GM18909 (cell line): ENCODE results near the gene UGDH.

ENCODE experiments used
- ATAC-seq: cut with Tn5 transposase; IDR thresholded peaks from one replicate; pipeline ENCODE4 v1.9.1; 2021; ENCODE audit warnings: mild to moderate bottlenecking; ENCODE audit not compliant: unreplicated experiment, poor library complexity

UGDH gene

DNA sequence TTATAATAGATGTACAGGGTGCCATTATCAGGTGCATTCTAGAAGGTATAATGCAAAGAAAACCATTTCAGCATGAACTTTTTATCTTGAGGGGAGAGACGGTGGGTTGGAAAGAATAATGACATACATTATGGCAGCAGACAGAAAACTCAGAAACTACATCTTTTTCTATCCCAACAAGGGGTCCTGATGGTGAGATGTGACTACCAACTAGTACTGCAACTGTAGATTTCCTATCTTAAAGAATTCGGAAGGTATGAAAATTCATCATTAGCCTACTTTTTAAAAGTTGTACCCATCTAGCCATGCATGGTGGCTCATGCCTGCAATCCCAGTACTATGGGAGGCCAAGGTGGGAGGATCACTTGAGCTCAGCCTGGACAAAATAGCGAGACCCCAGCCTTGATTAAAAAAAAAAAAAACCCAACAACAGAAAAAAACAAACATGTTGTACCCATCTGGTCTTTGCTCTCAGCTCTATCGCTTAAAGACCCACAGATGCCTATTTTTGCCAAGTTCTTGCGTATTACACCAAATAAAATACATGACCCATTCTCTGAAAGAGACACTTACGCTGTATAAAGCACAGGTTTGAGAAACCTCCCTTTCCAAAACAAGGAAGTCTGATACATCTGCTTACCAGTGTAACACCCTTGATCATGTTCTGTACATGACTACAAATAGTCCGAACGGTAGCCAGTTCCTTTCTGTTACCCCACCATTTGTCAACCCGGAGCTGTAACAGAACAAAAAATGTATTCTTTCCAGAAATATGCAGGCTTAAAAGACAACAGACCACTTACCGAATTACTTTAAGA lies 70.1 kb downstream of the UGDH start:
- no peak for ATAC-seq

DNA sequence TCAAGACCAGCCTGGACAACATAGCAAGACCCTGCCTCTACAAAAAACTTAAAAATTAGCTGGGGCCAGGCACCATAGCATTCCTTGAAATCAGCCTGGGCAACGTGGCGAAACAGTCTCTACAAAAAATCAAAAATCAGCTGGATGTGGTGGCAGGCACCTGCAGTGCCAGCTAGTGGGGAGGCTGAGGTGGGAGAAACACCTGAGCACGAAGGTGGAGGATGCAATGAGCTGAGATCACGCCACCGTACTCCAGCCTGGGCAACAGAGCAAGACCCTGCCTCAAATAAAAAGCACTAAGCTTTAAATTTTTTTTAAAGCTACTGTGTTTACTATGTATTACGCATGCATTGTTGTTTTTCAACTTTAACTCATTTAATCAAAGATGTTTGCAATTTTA lies 71.8 kb downstream of the UGDH start:
- no peak for ATAC-seq

DNA sequence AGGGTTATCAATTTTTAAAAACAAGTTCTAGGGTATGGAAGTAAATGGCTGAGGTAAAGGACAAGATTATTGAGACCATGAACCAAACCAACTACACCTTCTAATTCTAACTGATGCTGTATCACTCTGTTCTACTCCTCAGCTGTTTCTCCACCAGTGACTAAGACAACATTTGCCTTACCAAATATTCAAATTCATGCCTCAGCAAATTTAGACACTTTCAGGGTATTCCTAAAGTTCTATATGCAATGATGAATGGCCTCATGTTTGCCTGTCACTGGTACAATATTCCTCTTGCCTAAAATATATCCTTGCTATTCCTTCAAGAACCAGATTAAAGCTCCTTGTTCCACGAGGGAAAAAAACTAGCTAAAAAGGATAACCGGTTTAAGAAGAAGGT lies 73.5 kb downstream of the UGDH start:
- ATAC-seq: no peak

DNA sequence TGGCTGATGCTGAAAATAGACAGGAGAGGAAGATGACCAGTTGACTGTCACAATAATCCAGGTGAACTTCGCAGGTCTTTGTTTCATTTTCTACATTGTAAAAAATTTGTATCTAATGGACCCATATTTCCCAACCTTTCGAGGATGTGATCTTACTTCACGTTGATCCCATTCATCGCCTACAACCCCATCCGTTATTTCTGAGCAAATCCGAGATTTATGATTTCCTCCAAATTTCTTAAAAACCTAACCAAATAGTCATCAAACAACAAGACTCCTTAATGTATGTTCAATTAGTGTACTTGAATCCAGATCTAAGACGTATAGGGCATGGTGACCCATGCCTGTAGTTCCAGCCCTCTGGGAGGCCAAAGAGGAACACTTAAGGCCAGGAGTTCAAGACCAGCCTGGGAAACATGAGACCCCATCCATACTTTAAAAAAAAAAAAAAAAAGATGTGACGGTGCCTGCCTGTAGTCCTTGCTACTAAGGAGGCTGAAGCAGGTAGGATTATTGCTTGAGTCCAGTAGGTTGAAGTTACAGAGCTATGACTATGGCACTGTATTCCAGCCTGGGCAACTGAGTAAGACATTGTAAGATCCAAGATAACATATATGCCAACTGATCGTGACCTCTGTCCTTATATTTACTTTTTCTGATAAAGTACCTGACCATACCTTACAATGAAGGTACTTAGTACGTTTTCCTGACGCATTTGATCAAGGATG lies 74.2 kb downstream of the UGDH start:
- ATAC-seq: no peak

DNA sequence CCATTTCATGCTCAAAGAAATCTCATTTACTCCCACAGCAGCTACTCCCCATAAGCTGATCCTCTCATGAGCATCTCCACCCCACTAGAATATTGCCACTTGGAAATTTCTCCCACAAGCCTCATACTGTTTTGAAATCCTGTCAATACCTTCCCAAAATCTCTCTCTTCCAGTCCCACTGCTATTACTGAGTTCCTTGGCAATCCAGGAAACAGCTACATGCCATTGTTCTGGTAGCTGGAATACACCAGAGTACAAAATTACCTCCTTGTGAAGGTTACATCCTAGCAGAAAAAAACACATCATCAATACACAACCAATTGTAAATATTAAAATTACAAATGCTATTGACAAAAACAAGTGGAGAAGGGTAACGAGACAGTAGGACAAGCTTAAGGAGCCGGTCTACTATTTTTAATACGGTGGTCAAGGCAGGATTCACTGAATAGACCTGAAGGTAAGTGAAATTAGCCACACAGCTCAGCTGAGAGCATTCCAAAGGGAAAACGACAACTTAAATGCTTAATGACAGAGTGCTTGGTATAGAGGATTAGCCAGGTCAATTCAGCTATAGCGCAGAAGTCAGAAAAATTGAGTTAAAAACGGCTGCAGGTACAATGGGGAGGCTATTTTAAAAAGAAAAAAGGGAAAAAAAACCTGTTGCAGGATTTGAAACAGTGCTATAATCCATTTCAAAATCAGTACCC lies 74.9 kb downstream of the UGDH start:
- no peak for ATAC-seq

DNA sequence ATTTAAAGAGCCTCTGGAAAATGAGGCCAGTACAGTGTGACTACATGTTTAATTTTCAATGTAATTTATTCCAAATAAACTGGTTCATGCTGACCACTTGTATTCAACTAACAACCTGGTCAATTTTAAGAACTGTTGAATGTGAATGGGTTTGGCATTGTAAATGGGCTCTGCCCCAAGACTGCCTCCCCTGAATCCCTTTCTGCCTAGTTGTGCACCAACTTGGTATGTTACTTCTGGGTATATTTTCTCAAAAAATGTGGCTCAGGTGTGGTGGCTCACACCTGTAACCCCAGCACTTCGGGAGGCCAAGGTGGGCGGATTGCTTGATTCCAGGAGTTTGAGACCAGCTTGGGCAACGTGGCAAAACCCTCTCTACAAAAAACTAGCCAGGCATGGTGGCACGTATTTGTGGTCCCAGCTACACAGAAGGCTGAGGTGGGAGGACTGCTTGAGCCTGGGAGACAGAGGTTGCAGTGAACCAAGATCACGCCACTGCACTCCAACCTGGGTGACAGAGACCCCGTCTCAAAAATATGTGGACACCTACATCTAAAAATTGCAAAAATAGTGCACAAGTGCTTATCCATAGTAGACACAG lies 75.7 kb downstream of the UGDH start:
- ATAC-seq: no peak

DNA sequence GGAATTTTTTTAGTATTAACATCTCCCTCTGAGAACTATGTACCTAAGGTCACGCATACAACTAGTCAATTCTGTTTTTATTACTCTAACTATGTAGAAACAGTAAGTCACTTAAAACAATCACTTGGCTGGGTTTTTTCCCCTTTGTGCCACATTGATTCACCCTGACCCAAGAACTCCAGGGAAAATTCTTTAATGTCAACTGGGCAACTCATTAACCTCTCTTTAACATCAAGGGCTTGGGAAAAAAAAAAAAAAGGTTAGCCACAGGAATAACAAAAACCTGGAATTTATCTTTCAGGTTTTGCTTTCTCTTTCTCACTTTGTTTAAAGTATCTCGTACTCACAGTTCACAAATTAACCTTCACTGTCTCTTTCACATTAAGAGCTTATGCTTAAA lies 76.6 kb downstream of the UGDH start:
- ATAC-seq: no peak
